Urothelium cell line (cell line): ENCODE measurements around the gene GNAS.

Source experiments
- DNase-seq: peaks from one replicate; pipeline ENCODE4 v3.0.0; 2011; ENCODE audit warnings: low spot score, mixed read lengths
- FAIRE-seq: peaks from 2 replicates; lab custom pipeline; 2011; peaks lifted over from hg19 to GRCh38; lab: Jason Lieb, UNC

GNAS gene

DNA sequence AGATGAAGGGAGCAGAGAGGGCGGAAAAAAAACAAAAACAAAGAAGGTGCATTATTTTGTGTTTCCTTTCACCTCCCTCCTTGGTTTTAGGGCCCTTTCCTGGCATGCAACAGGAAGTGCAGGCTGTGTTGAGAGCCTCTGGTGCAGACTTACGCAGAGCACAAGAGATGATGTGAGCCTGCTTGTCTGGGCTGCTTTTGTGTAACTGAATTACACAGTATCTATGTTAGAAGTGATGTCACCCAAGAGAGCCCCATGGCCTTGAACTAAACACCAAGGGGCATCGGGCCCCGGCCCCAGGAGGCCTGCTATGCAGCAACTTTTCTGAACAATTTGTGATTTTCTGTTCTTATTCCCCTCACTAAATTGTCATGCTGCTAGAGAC is 25.5 kb downstream of the GNAS start:
- FAIRE-seq (no peak), DNase-seq (no peak)

- DNase-seq (no peak), FAIRE-seq (no peak)
Measured at GRCh38 chr20:58878399-58878798, 25.9 kb downstream of the GNAS start.

GRCh38 chr20:58880441-58880840 is 27.9 kb downstream of the GNAS start:
- no peak for FAIRE-seq
- no peak for DNase-seq

DNA sequence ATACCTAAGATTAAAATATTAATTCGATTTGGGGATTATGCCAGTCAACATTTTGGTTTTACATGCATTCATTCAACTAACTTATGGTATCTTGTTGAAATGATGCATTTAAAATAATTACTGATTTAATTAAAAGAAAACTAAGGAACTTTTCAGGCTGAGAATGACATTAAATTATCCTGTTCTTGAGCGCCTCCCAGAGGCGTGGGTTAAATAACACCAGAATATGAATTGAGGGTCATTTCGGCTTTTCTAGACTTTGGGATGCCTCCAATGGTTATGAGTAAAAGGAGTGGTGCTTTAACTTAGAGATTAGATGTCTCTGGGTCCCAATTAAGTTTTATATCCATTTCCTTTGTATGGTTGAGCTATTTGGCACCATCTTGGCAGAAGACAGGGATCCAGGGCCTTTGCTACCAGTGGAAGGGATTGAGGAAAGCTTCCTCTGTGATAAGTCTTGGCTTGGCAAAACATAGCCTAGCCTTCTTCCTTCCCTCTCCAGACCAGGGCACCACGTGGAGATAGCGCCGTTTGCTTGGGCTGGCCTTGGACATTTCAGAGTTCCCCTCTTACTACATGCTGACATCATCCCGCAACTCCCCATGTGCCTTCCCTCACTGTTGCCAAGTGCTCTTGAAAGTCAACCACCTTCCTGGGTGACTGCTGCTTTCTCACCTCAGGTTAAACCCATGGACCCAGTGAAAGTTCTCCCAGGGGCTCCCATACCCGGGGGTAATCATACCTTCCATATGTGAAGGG is 28.7 kb downstream of the GNAS start:
- no peak for DNase-seq
- FAIRE-seq: no peak

DNA sequence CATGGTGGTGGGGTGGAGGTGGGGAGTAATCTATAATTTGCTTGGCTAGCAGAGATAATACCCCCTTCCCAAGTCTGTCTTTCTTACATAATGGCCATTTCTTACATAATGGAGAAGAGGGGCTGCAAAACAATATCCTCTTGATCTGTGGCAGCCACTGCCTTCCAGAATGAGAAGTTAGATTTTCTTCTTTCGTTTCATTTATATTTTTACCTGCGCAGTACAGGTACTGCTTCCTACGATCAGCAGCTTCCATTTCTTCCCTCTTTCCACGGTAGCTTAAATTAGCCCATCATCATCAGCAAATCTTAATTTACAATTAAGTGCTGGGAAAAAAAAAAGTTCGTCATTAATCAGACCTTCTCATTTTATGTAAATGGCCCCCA is 30.2 kb downstream of the GNAS start:
- DNase-seq: no peak
- FAIRE-seq: no peak

GRCh38 chr20:58883241-58883691 is 30.8 kb downstream of the GNAS start:
- DNase-seq (no peak), FAIRE-seq (no peak)

DNA sequence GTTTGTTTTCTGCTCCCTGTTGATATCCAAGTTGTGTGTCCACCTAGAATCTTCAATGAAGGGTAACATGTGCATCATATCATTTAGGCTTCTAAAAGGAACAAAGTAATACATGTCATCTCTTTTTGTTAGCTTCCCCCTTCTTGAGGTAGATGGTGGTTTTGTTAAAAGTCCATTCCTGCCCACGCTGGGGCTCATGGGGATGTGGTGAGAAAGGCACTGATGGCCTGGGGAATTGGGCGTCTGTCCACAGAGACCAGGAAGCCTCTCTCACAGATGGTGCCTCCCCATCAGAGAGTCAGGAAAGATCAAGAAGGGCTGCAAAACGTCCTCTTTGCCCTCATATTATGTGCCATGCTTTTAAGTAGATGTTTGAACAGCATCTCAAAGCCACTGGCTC is 32.5 kb downstream of the GNAS start:
- FAIRE-seq: no peak
- DNase-seq: no peak

DNA sequence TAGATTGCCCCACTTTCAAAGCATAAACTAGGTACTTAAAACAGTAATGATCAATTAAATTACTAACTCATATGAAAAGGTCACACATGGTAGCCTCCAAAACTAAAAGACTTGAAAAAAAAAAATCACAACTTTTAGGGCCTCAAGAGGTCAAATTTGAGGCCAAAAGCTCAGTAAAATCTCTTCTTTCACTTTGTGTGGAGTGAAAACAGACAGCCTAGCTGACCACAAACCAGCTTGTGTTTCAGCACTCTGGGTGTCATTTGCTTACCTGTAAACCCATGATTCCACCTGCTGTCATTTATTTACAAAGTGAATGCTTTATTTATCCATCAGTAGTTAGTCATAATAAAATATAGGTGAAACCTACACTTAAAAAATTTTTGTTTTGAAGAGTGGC is 34.0 kb downstream of the GNAS start:
- FAIRE-seq (no peak), DNase-seq (no peak)

- DNase-seq (no peak), FAIRE-seq (no peak)
Measured at GRCh38 chr20:58888103-58888502, 35.6 kb downstream of the GNAS start.

DNA sequence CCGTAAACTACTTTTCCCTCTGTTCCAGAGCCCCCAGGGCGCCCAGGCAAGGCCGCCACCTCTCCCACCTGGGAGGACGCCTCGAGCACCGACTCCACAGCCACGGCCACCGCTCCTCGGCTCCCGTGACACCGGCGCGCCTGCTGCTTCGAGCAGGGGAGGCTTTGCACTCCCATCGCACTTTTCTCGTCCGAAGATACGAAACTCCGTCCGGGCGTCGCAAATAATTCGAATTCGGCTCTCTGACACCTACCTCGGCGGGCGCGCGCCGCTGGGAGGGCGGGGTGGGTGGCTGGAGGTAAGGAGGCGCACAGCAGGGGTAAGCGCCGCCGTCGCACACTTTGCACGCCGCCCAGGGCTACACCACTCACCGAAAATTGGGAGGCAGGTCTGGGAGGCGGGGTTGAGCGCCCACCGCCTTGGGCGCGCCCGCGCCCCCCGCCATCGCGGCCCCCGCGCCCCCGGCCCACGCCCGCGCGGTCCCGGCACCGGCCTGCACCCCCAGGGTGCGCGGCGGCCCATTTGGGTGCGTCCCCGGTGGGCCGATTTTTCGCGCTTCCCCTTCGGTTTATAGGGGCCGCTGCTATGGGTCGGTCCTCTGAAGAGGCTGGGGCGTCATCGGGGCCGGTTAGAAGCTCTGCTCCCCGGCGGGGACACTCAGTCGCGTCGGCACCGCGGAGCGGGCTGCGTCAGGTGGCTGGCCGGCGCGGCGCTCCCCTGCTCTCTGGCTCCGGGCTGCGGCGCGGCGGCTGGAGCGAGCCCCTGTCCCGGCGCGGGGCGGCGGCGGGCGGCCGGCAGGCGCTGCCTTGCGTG is 36.2 kb downstream of the GNAS start:
- DNase-seq (peak; percentile 93), FAIRE-seq (peak; percentile 61)

GRCh38 chr20:58889334-58889760 is 36.8 kb downstream of the GNAS start:
- DNase-seq (no peak), FAIRE-seq (no peak)

- FAIRE-seq: no peak
- no peak for DNase-seq
Measured at GRCh38 chr20:58889798-58890517, 37.4 kb downstream of the GNAS start.

GRCh38 chr20:58890518-58891085 is 38.1 kb downstream of the GNAS start:
- peak; percentile 50 for FAIRE-seq
- no peak for DNase-seq

DNA sequence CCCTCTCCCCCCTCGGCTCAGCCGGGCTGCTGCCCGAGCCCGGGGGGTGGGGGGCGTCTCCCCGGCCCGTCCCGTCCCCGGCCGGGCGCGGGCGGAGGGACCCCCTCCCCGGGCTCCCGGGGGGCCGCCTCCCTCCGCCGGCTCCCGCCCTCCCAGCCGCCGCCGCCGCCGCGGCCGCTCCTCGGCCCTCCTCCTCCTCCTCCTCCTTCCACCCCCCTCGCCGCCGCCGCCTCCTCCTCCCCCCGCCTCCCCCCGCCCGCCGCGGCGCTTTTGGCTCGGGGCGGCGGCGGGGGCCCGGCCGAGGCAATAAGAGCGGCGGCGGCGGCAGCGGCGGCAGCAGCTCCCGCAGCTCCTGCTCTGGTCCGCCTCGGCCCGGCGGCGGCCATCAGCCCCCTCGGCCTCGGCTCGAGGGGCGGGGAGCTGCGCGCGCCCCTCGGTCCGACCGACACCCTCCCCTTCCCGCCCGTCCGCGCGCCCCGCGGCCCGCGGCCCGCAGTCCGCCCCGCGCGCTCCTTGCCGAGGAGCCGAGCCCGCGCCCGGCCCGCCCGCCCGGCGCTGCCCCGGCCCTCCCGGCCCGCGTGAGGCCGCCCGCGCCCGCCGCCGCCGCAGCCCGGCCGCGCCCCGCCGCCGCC is 38.7 kb downstream of the GNAS start:
- peak; percentile 91 for DNase-seq
- no peak for FAIRE-seq

- DNase-seq (peak; percentile 76), FAIRE-seq (no peak)
Measured at GRCh38 chr20:58891718-58892140, 39.2 kb downstream of the GNAS start.

DNA sequence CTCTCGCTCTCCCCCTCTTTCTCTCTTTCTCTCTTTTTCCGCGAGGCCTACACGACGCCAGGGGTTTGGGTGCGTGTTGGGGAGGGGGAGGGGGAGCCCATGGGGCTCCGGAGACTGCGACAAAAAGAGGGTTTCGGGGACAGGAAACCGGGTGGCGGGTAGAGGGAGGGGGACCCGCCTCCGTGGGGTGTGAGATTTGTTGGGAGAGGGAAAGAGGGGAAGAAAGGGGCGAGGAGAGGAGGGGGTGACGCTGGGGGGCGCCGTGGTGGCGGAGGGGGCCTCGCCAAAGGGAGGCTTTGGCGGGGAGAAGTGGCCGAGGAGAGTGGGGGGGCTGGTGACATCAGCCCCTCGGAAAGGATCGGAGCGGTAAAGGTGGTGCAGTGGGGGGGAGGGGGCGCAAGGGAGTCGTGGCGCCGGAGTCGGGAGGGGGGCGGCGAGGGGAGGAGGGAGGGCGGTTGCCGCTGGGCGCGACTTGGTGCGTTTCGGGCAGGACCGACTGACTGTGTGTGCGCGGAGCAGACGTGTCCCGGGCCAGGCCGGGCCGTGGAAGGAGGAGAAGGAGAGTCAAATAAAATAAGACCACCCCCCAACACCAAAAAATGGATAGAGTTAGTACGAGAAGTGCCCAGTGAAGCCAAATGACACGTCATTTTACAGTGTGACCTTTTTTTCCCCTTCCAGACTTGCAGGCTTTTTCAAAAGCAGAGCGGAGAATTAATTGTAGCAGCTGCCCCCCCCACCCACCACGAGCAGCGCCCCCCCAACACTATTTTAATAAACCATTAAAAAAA is 39.8 kb downstream of the GNAS start:
- DNase-seq (peak; percentile 89), FAIRE-seq (peak; percentile 74)

- DNase-seq (no peak), FAIRE-seq (no peak)
Measured at GRCh38 chr20:58892932-58893224, 40.4 kb downstream of the GNAS start.

GRCh38 chr20:58893355-58894120 is 41.0 kb downstream of the GNAS start:
- DNase-seq (no peak), FAIRE-seq (no peak)
